Nucleus accumbens (tissue), 56 donors: Measurements from ENCODE around the gene CIAO2B.
A peak's percentile ranks its signal among the peaks of the same experiment; 100 is the strongest.
"Not testable (repeated sequence)": the region's sequence is repeated elsewhere in the genome, so short reads cannot be mapped to it uniquely, and the experiment has no call there.

ENCODE experiments used
- DNase-seq, 56 donors: peaks; one replicate each; lab custom pipeline; 2025; lab: John Stamatoyannopoulos, UW

CIAO2B gene

DNA sequence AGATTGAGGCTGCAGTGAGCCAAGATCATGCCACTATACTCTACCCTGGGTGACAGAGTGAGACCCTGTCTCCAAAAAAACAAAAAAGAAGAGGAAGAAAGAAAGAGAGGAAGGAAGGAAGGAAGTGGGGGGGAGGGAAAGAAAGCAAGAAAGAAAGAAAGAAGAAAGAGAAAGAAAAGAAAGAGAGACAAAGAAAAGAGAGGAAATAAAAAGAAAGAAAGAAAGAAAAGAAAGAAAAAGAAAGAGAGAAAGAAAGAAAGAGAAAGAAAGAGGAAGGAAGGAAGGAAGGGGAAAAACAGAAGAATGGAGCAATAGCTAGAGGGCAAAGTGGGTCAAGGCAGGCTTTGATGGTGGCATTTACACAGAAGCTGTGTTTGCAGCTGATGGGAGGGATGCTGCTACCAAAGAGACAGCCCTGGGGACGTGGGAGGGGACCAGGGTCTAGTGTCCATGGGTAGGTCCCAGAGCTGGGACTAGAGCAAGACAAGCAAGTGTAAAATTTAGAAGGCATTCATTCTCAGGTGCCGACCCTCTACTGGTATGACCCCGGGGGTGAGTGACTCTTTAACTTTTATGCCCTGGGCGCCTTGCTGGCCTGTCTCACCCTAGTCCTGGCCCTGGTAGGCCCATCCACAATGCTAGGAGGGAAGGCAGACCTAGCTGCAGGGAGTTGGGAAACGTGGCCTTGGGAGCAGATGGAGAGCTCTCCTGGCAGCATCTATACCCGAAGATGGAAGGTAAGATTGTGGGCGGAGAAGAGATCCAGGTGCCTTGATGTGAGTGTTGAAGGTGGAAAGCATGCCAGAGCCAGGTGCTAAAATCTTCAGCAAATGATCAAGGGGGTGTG is 24.9 kb upstream of the CIAO2B start:
- no peak for DNase-seq

DNA sequence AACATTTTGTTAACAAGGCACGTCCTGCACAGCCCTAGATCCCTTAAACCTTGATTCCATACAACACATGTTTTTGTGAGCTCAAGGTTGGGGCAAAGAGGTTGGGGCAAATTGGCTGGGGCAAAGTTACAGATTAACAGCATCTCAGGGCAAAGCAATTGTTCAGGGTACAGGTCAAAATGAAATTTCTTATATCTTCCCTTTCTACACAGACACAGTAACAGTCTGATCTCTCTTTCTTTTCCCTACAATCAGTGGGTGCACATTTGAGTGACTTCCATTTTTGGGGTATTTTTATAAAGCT is 21.9 kb upstream of the CIAO2B start:
- DNase-seq, result not testable (repeated sequence)

DNA sequence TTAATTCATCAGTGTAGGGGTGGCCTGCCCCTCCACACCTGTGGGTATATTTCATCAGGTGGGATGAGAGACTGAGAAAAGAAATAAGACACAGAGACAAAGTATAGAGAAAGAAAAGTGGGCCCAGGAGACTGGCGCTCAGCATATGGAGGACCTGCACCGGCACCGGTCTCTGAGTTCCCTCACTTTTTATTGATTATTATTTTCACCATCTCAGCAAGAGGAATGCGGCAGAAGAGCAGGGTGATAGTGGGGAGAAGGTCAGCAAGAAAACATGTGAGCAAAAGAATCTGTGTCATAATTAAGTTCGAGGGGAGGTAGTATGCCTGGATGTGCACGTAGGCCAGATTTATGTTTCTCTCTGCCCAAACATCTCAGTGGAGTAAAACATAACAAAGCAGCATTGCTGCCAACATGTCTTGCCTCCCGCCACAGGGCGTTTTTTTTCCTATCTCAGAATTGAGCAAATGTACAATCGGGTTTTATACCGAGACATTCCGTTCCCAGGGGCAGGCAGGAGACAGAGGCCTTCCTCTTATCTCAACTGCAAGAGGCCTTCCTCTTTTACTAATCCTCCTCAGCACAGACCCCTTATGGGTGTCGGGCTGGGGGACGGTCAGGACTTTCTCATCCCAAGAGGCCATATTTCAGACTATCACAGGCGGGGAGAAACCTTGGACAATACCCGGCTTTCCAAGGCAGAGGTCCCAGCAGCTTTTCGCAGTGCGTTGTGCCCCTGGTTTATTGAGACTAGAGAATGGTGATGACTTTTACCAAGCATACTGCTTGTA is 21.4 kb upstream of the CIAO2B start:
- not testable (repeated sequence) for DNase-seq

DNA sequence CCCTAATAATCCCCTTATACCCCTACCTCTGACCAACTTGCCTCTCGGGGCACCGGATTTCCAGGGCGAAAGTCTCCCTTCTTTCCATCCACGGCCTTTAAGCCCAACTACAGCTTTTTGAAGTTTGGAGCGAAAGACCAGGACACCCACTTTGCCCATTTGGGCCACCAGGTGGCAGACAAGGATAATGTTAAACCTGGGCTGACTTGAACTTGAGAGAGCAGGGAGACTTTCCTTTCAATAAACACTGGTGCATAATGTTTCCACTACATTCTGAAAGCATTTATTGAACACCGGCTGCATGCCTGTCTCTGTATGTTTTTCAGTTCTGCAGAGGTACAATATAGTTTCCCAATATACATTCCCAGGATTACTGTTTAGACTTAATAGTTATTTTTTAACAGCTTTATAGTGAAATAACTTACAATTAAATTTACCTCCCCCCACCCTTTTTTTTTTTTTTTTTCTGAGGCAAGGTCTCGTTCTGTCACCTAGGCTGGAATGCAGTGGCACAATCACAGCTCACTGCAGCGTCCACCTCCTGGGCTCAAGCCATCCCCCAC is 20.0 kb upstream of the CIAO2B start:
- peak in 46 of 56 donors; percentile 14 to 85 (median 43) for DNase-seq

DNA sequence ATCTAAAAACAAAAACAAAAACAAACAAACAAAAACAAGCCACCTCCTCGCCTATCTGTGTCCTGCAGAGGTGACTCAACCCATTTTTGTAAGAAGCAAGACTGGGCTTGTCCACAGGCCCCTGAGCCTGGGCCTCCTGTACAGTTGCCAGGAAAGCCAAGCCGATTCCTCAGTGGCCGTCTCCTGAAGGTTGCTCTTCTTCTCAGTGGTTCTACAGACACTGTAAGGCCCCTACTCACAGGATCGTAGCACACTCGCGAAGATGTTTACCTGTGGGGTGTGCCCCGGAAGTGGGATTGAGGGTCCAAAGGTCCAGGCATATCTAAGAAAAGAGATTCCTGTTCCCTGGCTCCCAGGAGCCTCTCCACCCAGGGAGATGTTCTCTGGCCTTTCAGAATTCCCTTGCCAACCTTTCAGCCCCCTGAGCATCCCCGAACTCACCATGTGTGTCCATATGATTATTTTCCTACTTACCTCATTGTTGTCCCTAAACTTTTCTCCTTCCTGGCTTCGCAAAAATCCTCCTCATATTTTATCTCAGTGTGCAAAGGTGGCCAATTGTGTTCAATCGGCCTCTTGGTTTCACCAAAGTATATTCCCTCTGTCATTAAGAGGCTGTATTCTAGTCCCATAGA is 19.4 kb upstream of the CIAO2B start:
- DNase-seq, result no peak

DNA sequence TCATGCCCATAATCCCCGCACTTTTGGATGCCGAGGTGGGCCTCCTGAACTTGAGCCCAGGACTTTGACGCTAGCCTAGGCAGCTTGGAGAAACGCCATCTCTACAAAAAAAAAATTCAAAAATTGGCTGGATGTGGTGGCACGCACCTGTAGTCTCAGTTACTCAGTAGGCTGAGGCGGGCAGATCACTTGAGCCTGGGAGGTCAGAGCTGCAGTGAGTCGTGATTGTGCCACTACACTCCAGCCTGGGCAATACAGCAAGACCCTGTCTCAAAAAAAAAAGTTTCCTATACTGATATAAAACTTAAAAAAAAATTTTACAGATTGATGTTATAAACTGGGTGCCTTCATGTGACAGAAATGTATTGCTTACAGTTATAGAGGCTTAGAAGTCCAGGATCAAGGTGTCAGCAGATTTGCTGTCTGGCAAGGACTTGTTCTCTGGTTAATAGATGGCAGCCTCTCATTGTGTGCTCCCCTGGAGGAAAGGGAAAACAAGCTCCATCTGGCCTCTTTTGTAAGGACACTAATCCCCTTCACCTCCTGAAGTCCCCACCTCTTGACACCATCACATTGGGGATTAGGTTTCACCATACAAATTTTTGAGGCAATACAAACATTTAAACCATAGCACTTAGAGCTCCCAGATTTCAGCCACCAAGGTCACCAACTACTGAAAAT is 18.4 kb upstream of the CIAO2B start:
- no peak for DNase-seq

DNA sequence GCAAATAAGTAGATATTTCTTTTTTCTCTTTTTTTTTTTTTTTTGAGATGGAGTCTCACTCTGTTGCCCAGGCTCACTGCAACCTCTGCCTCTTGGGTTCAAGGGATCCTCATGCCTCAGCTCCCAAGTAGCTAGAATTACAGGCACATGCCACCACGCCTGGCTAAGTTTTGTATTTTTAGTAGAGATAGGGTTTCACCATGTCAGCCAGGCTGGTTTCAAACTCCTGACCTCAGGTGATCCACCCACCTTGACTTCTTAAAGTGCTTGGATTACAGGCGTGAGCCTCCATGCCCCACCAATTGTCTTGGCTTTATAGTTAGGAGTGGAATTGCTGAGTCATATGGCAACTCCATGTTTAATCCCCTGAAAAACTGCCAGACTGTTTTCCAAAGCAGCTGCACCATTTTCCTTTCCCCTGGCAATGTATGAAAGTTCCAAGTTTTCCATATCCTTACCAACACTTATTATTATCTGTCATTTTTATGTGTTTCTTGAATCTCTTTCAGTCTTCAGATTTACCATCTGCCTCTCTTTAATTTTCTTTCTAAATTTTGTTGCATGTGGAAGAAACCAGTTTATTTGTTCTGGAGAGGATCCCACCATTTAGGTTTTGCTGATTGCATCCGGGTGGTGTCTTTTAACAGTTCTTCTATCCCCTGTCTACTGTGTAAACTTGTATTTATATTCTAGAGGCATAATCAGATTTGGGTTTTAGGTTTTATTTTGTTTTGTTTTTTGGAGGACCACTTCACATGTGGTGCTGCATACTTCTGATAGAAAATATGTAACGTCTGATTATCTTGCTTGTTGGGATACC is 17.0 kb upstream of the CIAO2B start:
- DNase-seq, result no peak

DNA sequence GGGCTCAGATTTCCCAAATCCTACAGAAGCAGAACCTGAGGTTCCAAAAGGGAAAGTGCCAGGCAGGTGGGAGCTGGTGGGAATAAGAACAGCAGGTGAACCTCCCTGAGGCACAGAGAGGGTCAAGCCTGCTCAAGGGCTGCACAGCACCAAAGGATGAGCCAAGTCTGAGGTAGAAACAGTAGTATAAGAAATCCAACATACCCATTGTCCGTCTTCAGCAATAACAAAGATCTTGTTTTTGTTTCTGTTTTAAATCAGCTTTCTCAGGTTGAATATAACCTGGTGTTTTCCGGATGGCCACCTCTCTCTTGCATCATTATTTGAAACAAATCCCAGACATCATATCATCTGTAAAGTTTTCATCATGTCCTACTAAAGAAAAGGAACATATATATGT is 16.2 kb upstream of the CIAO2B start:
- DNase-seq, result no peak

DNA sequence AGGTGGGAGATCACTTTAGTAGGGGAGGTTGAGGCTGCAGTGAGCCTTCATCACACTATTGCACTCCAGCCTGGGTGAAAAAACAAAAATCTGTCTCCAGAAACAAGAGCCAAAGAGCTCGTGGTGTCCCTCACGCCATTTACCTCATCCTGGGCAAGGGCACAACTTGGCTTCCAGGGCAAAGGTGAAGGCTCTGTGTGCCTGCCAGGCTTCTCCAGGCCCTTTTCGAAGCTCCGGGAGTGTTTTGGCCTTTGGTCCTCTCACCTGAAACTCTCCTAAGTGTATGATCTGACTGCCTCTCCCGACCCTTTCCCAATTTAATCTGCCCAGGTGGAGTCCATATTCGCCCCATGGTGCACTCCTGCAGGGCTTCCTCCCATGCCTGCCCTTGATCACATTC is 15.3 kb upstream of the CIAO2B start:
- no peak for DNase-seq

DNA sequence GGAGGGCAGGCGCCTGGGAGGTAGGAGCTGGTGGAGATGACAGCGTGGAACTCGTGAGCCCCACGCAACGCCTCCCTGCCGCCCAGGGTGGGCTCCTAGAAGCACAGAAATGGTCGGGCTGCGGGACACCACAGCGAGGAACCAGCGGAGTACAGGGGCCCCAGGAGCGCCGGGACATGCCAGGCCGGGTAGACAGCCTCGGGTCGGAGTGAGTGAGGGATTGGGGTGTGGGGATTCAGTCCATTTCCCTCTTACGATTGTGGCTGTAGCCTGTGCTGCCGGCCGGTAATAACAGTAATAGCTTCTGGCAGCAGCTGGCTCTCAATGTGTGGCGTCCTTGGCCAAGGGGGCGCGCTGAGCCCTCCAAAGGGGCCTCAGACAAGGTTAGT is 14.6 kb upstream of the CIAO2B start:
- DNase-seq, result no peak

DNA sequence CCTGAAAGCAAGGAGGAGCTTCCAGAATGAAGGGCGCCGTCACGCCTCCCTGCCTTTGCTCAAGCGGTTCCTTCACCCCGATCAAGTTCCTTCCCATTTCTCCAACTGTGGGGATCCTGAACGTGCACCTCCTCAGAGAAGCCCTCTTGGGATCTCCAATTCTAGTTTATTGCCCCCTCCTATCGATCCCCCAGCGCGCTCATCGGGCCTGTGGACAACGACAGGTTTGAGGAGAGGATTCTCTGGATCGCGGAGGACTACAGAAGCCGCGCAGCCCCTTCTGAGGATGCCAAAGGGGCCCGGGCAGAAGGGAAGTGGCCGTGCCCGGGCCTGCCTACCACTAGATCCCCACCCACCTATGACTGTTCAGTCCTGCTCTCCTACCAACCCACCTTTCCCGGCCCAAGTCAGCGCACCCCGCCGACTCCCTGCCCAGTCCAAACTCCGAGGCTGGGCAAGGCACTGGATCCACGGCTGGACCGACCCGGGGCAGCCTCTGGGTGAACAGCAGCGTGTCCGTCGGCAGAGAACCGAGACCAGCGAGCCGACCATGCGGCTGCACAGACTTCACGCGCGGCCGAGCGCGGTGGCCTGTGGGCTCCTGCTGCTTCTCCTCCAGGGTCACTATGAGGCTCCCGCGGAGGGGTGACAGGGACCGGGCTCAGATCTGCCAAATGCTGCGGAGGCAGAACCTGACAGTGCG is 14.1 kb upstream of the CIAO2B start:
- peak in 2 of 56 donors; percentile 15 to 29 for DNase-seq

DNA sequence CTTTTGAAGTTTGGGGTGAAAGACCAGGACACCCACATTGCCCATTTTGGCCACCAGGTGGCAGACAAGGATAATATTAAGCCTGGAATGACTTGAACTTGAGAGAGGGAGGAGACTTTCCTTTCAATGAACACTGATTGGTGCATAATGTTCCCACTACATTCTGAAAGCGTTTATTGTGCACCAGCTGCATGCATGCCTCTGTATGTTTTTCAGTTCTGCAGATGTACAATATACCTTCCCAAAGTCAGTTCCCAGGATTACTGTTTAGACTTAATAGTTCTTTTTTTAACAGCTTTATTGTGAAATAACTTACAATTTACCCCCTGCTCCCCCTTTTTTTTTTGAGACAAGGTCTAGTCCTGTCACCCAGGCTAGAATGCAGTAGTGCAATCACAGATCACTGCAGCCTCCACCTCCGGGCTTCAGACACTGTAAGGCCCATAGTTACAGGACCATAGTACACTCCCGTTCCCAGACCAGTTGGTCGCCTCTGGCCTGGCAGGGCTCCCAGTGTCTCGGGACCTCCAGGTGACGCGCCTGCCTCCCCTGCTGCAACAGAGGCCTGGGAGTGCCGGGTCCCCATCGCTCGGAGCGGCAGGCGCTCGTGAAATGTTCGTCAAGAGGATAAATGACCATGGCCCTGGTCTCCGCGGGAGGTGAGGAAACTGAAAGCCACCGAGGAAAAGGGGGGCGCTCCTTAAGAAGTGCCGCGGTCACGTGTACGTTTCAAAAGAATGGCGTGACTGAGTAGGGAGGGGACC is 13.3 kb upstream of the CIAO2B start:
- peak in 48 of 56 donors; percentile 12 to 90 (median 60) for DNase-seq

DNA sequence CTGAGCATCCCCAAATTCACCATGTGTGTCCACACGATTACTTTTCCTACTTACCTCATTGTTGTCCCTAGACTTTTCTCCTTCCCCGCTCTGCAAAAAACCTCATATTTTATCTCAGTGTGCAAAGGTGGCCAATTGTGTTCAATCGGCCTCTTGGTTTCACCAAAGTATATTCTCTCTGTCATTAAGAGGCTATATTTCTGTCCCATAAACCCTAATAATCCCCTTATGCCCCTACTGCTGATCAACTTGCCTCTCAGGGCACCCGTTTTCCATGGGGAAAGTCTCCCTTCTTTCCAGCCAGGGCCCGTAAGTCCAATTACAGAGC is 12.7 kb upstream of the CIAO2B start:
- DNase-seq, result no peak

DNA sequence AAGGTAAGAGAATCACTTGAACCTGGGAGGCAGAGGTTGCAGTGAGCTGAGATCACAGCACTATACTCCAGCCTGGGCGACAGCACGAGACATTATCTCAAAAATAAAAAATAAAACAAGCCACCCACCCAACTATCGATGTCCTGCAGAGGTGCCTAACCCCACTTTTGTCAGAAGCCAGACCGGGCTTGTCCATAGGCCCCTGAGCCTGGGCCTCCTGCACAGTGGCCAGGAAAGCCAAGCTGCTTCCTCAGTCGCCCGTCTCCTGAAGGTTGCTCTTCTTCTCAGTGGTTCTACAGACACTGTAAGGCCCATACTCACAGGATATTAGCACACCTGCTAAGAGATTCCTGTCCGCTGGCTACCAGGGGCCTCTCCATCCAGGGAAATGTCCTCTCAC is 12.3 kb upstream of the CIAO2B start:
- no peak for DNase-seq

DNA sequence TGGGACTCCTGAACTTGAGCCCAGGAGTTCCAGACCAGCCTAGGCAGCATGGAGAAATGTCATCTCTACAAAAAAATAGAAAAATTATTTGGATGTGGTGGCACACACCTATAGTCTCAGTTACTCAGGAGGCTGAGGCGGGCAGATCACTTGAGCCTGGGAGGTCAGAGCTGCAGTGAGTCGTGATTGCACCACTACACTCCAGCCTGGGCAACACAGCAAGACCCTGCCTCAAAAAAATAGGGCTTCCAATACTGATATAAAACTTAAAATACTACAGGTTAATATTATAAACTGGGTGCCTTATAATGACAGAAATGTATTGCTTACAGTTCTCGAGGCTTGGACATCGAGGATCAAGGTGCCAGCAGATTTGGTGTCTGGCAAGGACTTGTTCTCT is 11.7 kb upstream of the CIAO2B start:
- no peak for DNase-seq

DNA sequence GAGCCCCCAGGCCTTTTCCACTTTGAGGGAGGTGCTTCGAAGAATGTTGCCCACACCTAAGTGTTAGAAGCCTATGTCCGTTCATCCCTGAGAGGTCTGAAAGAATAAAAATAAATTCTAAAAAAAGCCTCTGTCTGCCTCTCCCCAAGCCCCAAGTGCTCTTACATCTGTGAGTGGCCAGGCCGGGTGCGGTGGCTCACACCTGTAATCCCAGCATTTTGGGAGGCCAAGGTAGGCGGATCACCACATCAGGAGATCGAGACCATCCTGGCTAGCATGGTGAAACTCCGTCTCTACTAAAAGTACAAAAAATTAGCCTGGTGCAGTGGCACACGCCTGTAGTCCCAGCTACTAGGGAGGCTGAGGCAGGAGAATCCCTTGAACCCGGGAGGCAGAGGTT is 10.8 kb upstream of the CIAO2B start:
- not testable (repeated sequence) for DNase-seq

DNA sequence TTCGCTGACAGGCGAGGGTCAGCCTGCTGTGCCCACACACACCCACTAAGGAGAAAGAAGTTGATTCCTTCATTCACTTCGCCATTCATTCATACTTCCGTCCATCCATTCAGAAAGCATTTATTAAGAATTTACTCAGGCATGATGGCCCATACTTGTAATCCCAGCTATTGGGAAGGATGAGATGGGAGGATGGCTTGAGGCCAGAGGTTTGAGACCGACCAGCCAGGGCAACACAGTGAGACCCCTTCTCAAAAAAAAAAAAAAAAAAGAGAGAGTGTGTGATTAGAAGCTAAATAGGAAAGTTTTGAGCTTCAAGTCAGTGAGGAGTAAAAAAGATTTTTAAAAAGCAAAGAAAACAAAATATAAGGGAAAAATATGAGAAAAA is 9.8 kb upstream of the CIAO2B start:
- no peak for DNase-seq

DNA sequence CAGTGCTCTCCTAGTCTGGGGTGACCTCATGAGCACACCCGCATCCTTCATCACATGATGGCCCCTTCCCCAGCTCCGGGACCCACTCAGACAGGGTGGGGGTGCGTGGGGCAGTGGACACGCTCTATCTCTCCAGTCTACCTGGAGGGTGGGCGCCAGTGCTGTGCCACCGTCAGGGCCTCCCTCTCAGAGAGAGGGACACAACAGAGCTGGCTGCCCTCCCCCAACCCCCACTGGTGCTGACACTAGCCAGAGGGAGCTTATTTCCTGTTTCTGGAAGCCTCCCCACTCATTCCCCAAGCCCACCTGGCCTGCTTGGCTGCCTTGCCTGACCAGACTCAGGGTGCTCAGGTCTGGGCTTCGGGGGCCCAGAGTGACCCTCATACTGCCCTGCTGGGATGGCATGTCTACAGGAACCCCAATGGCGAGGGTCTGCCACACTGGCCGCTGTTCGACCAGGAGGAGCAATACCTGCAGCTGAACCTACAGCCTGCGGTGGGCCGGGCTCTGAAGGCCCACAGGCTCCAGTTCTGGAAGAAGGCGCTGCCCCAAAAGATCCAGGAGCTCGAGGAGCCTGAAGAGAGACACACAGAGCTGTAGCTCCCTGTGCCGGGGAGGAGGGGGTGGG is 9.3 kb upstream of the CIAO2B start:
- DNase-seq, result no peak
